Heart right ventricle (tissue), 16 donors: ENCODE measurements around the gene BRD3OS. TPM values are rescaled to one million over a fixed set of nuclear protein-coding genes. Genes with fewer than 3 reads are reported as not detected.

Source experiments
- ATAC-seq, 8 donors: fragments of 200-7000 bp; cut with Tn5 transposase; one replicate each; pipeline ENCODE4 v1.9.1; 2020; ENCODE audit warnings: mild to moderate bottlenecking in 8 of 8, moderate library complexity in 8 of 8, moderate number of reproducible peaks in 1 of 8
- DNase-seq, 2 donors: peaks; one replicate each; pipeline ENCODE4 v3.0.0-alpha.2; 2020
- H3K27ac ChIP-seq, 10 donors: fragments of 200-600 bp; sonication (generic) in 2 of 10; one replicate each; pipeline versions ENCODE4 v1.5.0 to v1.8.0; 2020 to 2022; ENCODE audit warnings: mild to moderate bottlenecking in 3 of 10
- H3K27me3 ChIP-seq, 7 donors: fragments of 200-600 bp; one replicate each; pipeline ENCODE4 v1.8.0; 2021 to 2022; ENCODE audit warnings: mild to moderate bottlenecking in 2 of 7
- H3K36me3 ChIP-seq, 9 donors: fragments of 200-600 bp; sonication (generic) in 1 of 9; one replicate each; pipeline versions ENCODE4 v1.5.0 to v1.8.0; 2020 to 2022; ENCODE audit warnings: mild to moderate bottlenecking in 2 of 9
- H3K4me1 ChIP-seq, 9 donors: fragments of 200-600 bp; sonication (generic) in 1 of 9; one replicate each; pipeline versions ENCODE4 v1.5.0 to v1.8.0; 2020 to 2022; ENCODE audit warnings: mild to moderate bottlenecking in 4 of 9
- H3K4me3 ChIP-seq, 10 donors: fragments of 200-600 bp; sonication (generic) in 2 of 10; one replicate each; pipeline versions ENCODE4 v1.5.0 to v1.8.0; 2020 to 2022; ENCODE audit warnings: mild to moderate bottlenecking in 7 of 10, moderate library complexity in 2 of 10
- H3K9me3 ChIP-seq, 11 donors: fragments of 200-600 bp in 10 of 11; sonication (generic) in 2 of 11; one replicate each; pipeline versions ENCODE4 v1.5.0 to v1.8.0; 2013 to 2022; ENCODE audit warnings: mild to moderate bottlenecking in 2 of 11, control low read depth in 1 of 11, moderate library complexity in 1 of 11
- WGBS, 2 donors: extraction: QIAGEN DNeasy Blood & Tissue Kit; methylation state at CpG; one replicate each; pipeline ENCODE4 v1.1.7; 2013; ENCODE audit warnings: inconsistent platforms in 1 of 2; 5-methylcytosine and 5-hydroxymethylcytosine counted together
- intact Hi-C, 10 donors: fragments of 100-400 bp; cut with DNase I; formaldehyde crosslinking; loops; one replicate each; pipeline versions ENCODE4 v1.11.1 to v1.14.2; 2022
- polyA plus RNA-seq, 2 donors: library from polyadenylated mRNA; stranded (reverse); fragments of 200-250 nt; gene quantifications; one replicate each; pipeline ENCODE4 v1.2.3, GENCODE V29; 2013
- total RNA-seq, 10 donors: library from RNA; stranded (reverse); fragmentation: NEBNext Ultra II Directional in 3 of 10; extraction: Animal tissue kit (Norgen Biotek cat#: 25700) in 3 of 10; gene quantifications; one replicate each; pipeline versions ENCODE4 v1.2.1 to v1.2.4, GENCODE V29; 2021 to 2023
- TF ChIP-seq, protein P1 (sequence below), 9 donors: fragments of 200-600 bp; sonication (generic) in 2 of 9; IDR thresholded peaks; one replicate each; pipeline versions ENCODE4 v1.5.0 to v1.8.0; 2021 to 2022; ENCODE audit warnings: antibody characterized with exemption in 9 of 9, mild to moderate bottlenecking in 5 of 9, moderate library complexity in 1 of 9
- donor health status: Arrhythmogenic right ventricular cardiomyopathy.
- donor health status: ischemic (EF 13 %, LVEDD 7.1; RV severe dilation, severe dysfunction).
- donor health status: healthy with polysubstance abuse.
- donor health status: DM: no; HTN: yes; CAD: no.
- donor health status: DM: no; HTN: no; CAD: no.
- donor health status: ischemic (EF 25% LVEDD 6.9; RV normal size, moderate dysfunction).
- donor health status: ischemic (EF 25% LVEDD 5.7; RV mildly dilated, moderate dysfunction).
- donor health status: healthy.
- donor health status: DM: yes; HTN: yes; CAD: no.
- donor health status: Ischemic cardiomyopathy.
- donor health status: ischemic (EF 35%, LVEDD 5.7; RV mildly dilated, moderate dysfunction).
- donor health status: nonischemic (EF 11% LVEDD 7.7; RV severe dilation, severe dysfunction).
- donor health status: DM: yes; HTN: yes; CAD: no.
- donor health status: PGD.
- donor health status: ischemic (EF 29% LVEDD 5.4; RV normal size, mild dysfunction).
- donor health status: nonischemic (EF 23%, LVEDD 6.1; RV moderate dilation, normal function).

Gene BRD3OS
- total and polyA plus RNA-seq, 12 donors, result 4.1 to 11.6 (median 7.0) TPM

DNA sequence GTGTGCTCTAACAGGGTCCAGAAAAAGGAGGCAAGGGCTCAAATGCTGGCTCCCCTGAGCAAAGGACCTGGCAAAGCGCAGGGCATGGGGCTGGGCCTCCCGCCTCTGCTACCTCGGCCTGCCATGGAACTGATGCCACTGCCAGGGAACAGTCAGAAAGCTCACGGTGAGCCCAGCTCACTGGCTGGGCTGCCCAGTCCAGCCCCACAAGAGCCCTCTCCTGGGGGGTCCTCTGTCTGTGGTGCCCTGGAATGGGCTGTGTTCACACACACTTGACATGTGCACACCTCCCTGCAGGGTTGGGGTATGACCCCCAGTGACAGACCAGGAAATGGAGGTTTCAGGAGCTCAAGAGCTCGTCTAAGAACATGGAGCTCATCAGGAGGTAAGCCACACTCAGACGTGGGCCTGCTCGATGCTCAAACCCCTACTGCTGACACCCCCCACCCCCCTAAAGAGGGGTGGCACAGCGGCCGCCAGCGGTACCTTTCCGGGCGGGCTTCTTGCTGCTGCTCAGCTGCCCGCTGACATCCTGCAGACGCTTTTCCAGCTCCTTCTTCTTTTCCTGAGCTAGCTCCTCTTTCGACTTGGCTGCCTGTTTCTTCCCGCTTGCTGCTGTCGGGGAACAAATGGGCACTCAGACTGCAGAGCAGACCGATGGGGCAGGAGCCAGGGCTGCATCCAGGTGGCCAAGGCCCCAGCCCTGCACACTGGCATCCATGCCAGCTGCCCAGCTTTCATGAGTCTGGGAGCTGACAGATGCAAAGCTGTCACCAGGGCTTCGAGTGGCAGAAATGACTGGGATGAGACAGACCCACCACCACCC lies 9.1 kb downstream of the BRD3OS start:
- 94% methylated on average over 19 of the region's 19 CpGs for WGBS, 2 donors
- intact Hi-C loops, result no loop called here

DNA sequence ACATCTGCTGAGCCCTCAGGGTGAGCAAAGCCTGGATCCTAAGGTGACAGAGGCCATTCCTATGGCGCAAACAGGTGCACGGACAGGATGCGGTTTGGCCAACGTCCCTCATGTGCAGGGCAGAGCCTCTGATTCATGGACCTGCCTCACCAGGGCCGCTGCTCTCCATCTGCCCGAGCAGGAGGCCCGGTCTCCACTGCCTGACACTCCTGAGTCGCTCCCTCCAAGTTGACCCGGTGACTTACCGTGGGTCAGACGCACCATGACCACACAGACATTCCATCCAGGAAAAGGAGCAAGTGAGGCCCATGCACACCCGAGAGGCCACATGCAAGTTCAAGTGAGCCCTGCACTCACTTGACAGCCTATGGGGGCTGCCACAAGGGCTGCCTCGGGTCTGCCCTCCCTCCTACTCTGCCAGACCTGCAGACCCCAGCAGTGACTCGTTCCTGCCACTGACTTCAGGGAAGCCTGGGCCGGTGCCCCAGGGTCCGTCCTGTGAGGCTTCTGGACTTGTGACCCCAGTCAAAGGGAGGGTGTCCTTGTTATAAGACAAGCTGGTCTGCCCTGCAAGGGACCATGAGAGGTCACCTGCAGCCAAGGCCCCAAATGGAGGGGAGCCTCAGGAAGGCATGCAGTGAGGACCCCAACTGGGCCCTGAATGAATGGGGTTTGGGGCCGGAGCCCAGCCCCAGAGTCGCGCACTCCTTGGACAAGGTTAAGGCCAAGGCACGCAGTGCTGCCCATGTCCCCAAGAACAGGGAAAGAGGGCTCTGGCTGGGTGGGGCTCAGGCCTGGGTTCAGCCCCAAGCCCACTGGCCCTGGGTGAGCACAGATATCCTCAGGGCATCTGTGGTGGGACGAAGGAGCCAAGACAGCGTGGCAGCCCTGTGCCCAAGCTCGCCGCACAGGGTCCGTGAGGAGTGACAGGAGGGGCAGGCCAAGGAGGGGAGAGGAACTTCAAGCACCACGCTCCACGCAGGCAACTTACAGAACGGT lies 10.1 kb downstream of the BRD3OS start:
- H3K4me1 ChIP-seq, result no peaks in the 10 kb centered on the region
- DNase-seq, result no peak
- TF ChIP-seq, protein P1, sequence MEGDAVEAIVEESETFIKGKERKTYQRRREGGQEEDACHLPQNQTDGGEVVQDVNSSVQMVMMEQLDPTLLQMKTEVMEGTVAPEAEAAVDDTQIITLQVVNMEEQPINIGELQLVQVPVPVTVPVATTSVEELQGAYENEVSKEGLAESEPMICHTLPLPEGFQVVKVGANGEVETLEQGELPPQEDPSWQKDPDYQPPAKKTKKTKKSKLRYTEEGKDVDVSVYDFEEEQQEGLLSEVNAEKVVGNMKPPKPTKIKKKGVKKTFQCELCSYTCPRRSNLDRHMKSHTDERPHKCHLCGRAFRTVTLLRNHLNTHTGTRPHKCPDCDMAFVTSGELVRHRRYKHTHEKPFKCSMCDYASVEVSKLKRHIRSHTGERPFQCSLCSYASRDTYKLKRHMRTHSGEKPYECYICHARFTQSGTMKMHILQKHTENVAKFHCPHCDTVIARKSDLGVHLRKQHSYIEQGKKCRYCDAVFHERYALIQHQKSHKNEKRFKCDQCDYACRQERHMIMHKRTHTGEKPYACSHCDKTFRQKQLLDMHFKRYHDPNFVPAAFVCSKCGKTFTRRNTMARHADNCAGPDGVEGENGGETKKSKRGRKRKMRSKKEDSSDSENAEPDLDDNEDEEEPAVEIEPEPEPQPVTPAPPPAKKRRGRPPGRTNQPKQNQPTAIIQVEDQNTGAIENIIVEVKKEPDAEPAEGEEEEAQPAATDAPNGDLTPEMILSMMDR (IDR thresholded peaks at IDR 0.05), result no peak
- ATAC-seq, result no peak
- H3K9me3 ChIP-seq, result peaks cover 0 to 25% (median 8%) of the 10 kb centered on the region in 11 donors
- H3K36me3 ChIP-seq, result peaks cover 0 to 100% (median 81%) of the 10 kb centered on the region in 9 donors
- H3K27ac ChIP-seq, result no peak overlapping the region
- intact Hi-C loops, result no loop called here
- WGBS, 2 donors, result 92 to 96% methylated on average over 28 of the region's 28 CpGs
- H3K4me3 ChIP-seq, result no peak overlapping the region
- no peaks in the 10 kb centered on the region for H3K27me3 ChIP-seq

More for the DNA sequence above, 9.1 kb downstream of the BRD3OS start:
- no peak overlapping the region for H3K27ac ChIP-seq
- ATAC-seq (no peak), DNase-seq (no peak)
- H3K27me3 ChIP-seq, result no peaks in the 10 kb centered on the region
- TF ChIP-seq, protein P1 (IDR thresholded peaks at IDR 0.05), result no peak
- H3K36me3 ChIP-seq, result peaks cover 0 to 99% (median 73%) of the 10 kb centered on the region in 9 donors
- H3K9me3 ChIP-seq, result peaks cover 0 to 25% (median 8%) of the 10 kb centered on the region in 11 donors
- no peak overlapping the region for H3K4me3 ChIP-seq
- H3K4me1 ChIP-seq, result no peaks in the 10 kb centered on the region

DNA sequence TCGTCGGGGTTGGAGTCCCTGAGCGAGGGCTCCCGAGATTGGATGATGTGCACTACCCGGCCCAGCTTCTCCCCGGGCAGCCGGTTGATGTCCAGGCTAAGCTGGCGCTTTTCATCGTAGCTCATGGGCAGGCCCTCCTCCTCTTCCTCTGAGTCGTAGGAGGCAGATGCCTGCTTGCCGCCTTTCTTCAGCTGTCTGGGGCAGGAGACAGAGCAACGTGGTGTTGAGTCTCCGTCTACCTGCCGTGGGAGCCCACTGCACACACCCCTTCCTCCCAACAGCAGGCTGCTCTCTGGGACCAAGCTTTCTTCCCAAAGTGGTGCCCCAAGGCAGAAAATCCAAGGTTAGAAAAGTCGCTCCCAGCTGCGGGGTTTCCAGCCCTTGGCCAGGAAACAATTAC lies 10.8 kb downstream of the BRD3OS start:
- intact Hi-C loops, result no loop called here
- H3K4me1 ChIP-seq, result peaks cover 0 to 6% (median 2%) of the 10 kb centered on the region in 9 donors
- ATAC-seq (no peak), DNase-seq (no peak)
- TF ChIP-seq, protein P1 (IDR thresholded peaks at IDR 0.05), result no peak
- 94% methylated on average over 16 of the region's 16 CpGs for WGBS, 2 donors
- no peak overlapping the region for H3K27ac ChIP-seq
- H3K27me3 ChIP-seq, result no peaks in the 10 kb centered on the region
- H3K4me3 ChIP-seq, result no peak overlapping the region
- peaks cover 0 to 100% (median 85%) of the 10 kb centered on the region in 9 donors for H3K36me3 ChIP-seq
- peaks cover 0 to 25% (median 8%) of the 10 kb centered on the region in 11 donors for H3K9me3 ChIP-seq

DNA sequence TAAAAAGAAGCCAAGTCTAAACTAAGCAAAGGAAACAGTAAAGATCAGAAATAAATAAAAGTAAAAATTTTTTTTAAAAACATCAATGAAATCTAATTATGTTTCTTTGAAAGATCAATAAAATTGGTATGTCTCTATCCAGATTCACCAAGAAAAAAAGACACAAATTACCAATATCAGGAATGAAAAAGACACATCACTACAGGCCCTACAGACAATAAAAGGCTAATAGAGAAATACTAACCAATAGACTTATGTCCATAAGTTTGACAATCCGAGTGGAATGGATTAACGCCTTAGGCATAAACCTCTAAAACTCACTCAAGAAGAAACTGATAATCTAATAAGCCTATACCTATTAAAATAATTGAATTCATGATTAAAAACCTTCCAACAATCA lies 12.4 kb downstream of the BRD3OS start:
- TF ChIP-seq, protein P1 (IDR thresholded peaks at IDR 0.05), result no peak
- WGBS, 2 donors, result 98 to 99% methylated on average over 2 of the region's 2 CpGs
- H3K27me3 ChIP-seq, result no peaks in the 10 kb centered on the region
- H3K4me1 ChIP-seq, result peaks cover 0 to 9% (median 3%) of the 10 kb centered on the region in 9 donors
- ATAC-seq, result no peak
- intact Hi-C loops, result no loop called here
- H3K9me3 ChIP-seq, result peaks cover 0 to 25% (median 8%) of the 10 kb centered on the region in 11 donors
- no peak for DNase-seq
- peaks cover 0 to 98% (median 78%) of the 10 kb centered on the region in 9 donors for H3K36me3 ChIP-seq
- no peak overlapping the region for H3K27ac ChIP-seq
- H3K4me3 ChIP-seq, result no peak overlapping the region
